GM04503 (cell line): ENCODE measurements around the gene BCAP29.

Experiments used
- DNase-seq: peaks from one replicate; pipeline ENCODE4 v3.0.0-alpha.2; 2012; ENCODE audit warnings: low read depth

Gene BCAP29

GRCh38 chr7:107582875-107583274, 2.8 kb downstream of the BCAP29 start:
- no peak for DNase-seq

GRCh38 chr7:107584716-107585115, 4.7 kb downstream of the BCAP29 start:
- no peak for DNase-seq

GRCh38 chr7:107588529-107589130, 8.6 kb downstream of the BCAP29 start:
- no peak for DNase-seq

GRCh38 chr7:107591421-107591820, 11.4 kb downstream of the BCAP29 start:
- no peak for DNase-seq

GRCh38 chr7:107592361-107593024, 12.4 kb downstream of the BCAP29 start:
- peak; percentile 71 for DNase-seq

- no peak for DNase-seq
Observed at GRCh38 chr7:107593025-107593410, 13.0 kb downstream of the BCAP29 start.

- DNase-seq, result peak; percentile 88
Observed at GRCh38 chr7:107594961-107595737, 15.1 kb downstream of the BCAP29 start.

GRCh38 chr7:107596881-107597581, 17.0 kb downstream of the BCAP29 start:
- DNase-seq, result no peak

- no peak for DNase-seq
Observed at GRCh38 chr7:107597582-107597916, 17.5 kb downstream of the BCAP29 start.

- DNase-seq, result no peak
Observed at GRCh38 chr7:107597953-107598352, 17.9 kb downstream of the BCAP29 start.

GRCh38 chr7:107599262-107599661, 19.2 kb downstream of the BCAP29 start:
- DNase-seq, result no peak

GRCh38 chr7:107600816-107601215, 20.8 kb downstream of the BCAP29 start:
- no peak for DNase-seq

- DNase-seq, result no peak
Observed at GRCh38 chr7:107605218-107605815, 25.3 kb downstream of the BCAP29 start.

- no peak for DNase-seq
Observed at GRCh38 chr7:107606303-107606702, 26.3 kb downstream of the BCAP29 start.

GRCh38 chr7:107609811-107610261, 29.8 kb downstream of the BCAP29 start:
- no peak for DNase-seq

- no peak for DNase-seq
Observed at GRCh38 chr7:107610323-107610722, 30.3 kb downstream of the BCAP29 start.

- no peak for DNase-seq
Observed at GRCh38 chr7:107613439-107613838, 33.4 kb downstream of the BCAP29 start.

- peak; percentile 12 for DNase-seq
Observed at GRCh38 chr7:107613948-107614347, 33.9 kb downstream of the BCAP29 start.

GRCh38 chr7:107614425-107614824, 34.4 kb downstream of the BCAP29 start:
- DNase-seq, result peak; percentile 86

- no peak for DNase-seq
Observed at GRCh38 chr7:107615910-107616680, 36.0 kb downstream of the BCAP29 start.

- peak; percentile 90 for DNase-seq
Observed at GRCh38 chr7:107622429-107622828, 42.4 kb downstream of the BCAP29 start.
